Endodermal cell (in vitro differentiated cells): ENCODE data around the gene TRIM62. TPM values are rescaled to one million over a fixed set of nuclear protein-coding genes. Genes with fewer than 3 reads are reported as not detected.
A peak's percentile ranks its signal among the peaks of the same experiment; 100 is the strongest.
"Not testable (repeated sequence)": the region's sequence is repeated elsewhere in the genome, so short reads cannot be mapped to it uniquely, and the experiment has no call there.

ENCODE experiments used
- DNase-seq: peaks from one replicate; pipeline ENCODE4 v3.0.0-alpha.2; 2017
- H3K27ac ChIP-seq: 2 replicates; pipeline ENCODE4 v1.5.1; 2013; ENCODE audit warnings: mild to moderate bottlenecking, low read depth, low read length, moderate library complexity
- H3K27me3 ChIP-seq: 2 replicates; pipeline ENCODE4 v1.6.1; 2013; ENCODE audit warnings: mild to moderate bottlenecking, low read length, moderate library complexity; ENCODE audit not compliant: insufficient read depth, control insufficient read depth, poor library complexity, severe bottlenecking
- H3K36me3 ChIP-seq: 2 replicates; pipeline ENCODE4 v1.7.0; 2013; ENCODE audit warnings: mild to moderate bottlenecking, low read length, moderate library complexity; ENCODE audit not compliant: control insufficient read depth, insufficient read depth
- H3K4me1 ChIP-seq: one replicate; pipeline ENCODE4 v1.7.0; 2013; ENCODE audit warnings: low read length; ENCODE audit not compliant: control insufficient read depth, insufficient read depth
- H3K4me3 ChIP-seq: 2 replicates; pipeline ENCODE4 v1.5.1; 2013; ENCODE audit warnings: mild to moderate bottlenecking, low read length, moderate library complexity
- H3K9ac ChIP-seq: 2 replicates; pipeline ENCODE4 v1.6.1; 2013; ENCODE audit warnings: mild to moderate bottlenecking, low read length, moderate library complexity; ENCODE audit not compliant: poor library complexity, severe bottlenecking; ENCODE audit errors: extremely low read depth
- H3K9me3 ChIP-seq: 2 replicates; pipeline ENCODE4 v1.6.1; 2013; ENCODE audit warnings: mild to moderate bottlenecking, low read length, moderate library complexity; ENCODE audit not compliant: control insufficient read depth
- H3K27ac Mint-ChIP-seq: 2 replicates; pipeline ENCODE4 v1.8.0; 2020; ENCODE audit warnings: mixed read lengths
- H3K27me3 Mint-ChIP-seq: 2 replicates; pipeline ENCODE4 v1.8.0; 2021; ENCODE audit warnings: mild to moderate bottlenecking, mixed read lengths; ENCODE audit not compliant: insufficient read depth
- H3K36me3 Mint-ChIP-seq: 2 replicates; pipeline ENCODE4 v1.8.0; 2020; ENCODE audit warnings: low read depth, mixed read lengths
- H3K4me1 Mint-ChIP-seq: 2 replicates; pipeline ENCODE4 v1.8.0; 2020; ENCODE audit warnings: mixed read lengths
- H3K4me3 Mint-ChIP-seq: 2 replicates; pipeline ENCODE4 v1.8.0; 2020; ENCODE audit warnings: mild to moderate bottlenecking, moderate library complexity, mixed read lengths
- H3K9me3 Mint-ChIP-seq: 2 replicates; pipeline ENCODE4 v1.8.0; 2020; ENCODE audit warnings: mild to moderate bottlenecking, mixed read lengths
- CTCF ChIP-seq: fragments of 200-600 bp; sonication (generic); conservative IDR thresholded peaks from 2 replicates; pipeline ENCODE4 v1.5.0; 2021; ENCODE audit warnings: antibody characterized with exemption, mild to moderate bottlenecking
- WGBS, 2 experiments: methylation state at CpG; one replicate each; pipeline versions ENCODE4 v1.1.5 to v1.1.7; 2013; ENCODE audit warnings: missing lambda C conversion rate in 2 of 2, mixed read lengths in 1 of 2; ENCODE audit not compliant: insufficient coverage in 1 of 2, insufficient read length in 1 of 2; 5-methylcytosine and 5-hydroxymethylcytosine counted together
- total RNA-seq, 2 donors: library from RNA; stranded (reverse); fragmentation: NEBNext Ultra II Directional in 1 of 2; extraction: Animal tissue kit (Norgen Biotek cat#: 25700) in 1 of 2; gene quantifications; 2 replicates in 1 of 2; 3 replicates in 1 of 2; pipeline ENCODE4 v1.2.1, GENCODE V29; 2021

Gene TRIM62
- total RNA-seq, 2 donors from 2014 or later, result 5.1 to 6.0 TPM

- H3K4me1 Mint-ChIP-seq, result peaks cover 11% of the 10 kb centered on the region
- DNase-seq, result peak; percentile 91
- no peaks in the 10 kb centered on the region for H3K27me3 ChIP-seq
- no peak overlapping the region for H3K27ac ChIP-seq
- H3K36me3 Mint-ChIP-seq, result no peaks in the 10 kb centered on the region
- H3K4me1 ChIP-seq, result no peaks in the 10 kb centered on the region
- no peak overlapping the region for H3K4me3 ChIP-seq
- H3K9me3 ChIP-seq, result no peaks in the 10 kb centered on the region
- no peaks in the 10 kb centered on the region for H3K9me3 Mint-ChIP-seq
- H3K27ac Mint-ChIP-seq, result no peak overlapping the region
- peak; percentile 90 for TF ChIP-seq CTCF
- H3K4me3 Mint-ChIP-seq, result no peak overlapping the region
- no peaks in the 10 kb centered on the region for H3K36me3 ChIP-seq
- H3K9ac ChIP-seq, result no peak overlapping the region
- 27 to 45% methylated on average over 5 to 8 of the region's 8 CpGs for WGBS, 2 experiments
- H3K27me3 Mint-ChIP-seq, result no peaks in the 10 kb centered on the region
Measured at GRCh38 chr1:33137800-33138199, 44.0 kb downstream of the TRIM62 start.

- DNase-seq, H3K36me3 ChIP-seq, H3K9me3 Mint-ChIP-seq, H3K4me3 Mint-ChIP-seq, H3K36me3 Mint-ChIP-seq, H3K27me3 ChIP-seq, H3K27ac Mint-ChIP-seq, H3K27me3 Mint-ChIP-seq, H3K4me3 ChIP-seq, H3K4me1 ChIP-seq, H3K9me3 ChIP-seq, H3K4me1 Mint-ChIP-seq, H3K9ac ChIP-seq, H3K27ac ChIP-seq: not testable (repeated sequence)
- 93 to 100% methylated on average over 1 of the region's 1 CpG for WGBS, 2 experiments
Measured at GRCh38 chr1:33136041-33136440, 45.8 kb downstream of the TRIM62 start.

GRCh38 chr1:33133478-33134105 lies 48.3 kb downstream of the TRIM62 start:
- no peaks in the 10 kb centered on the region for H3K9me3 ChIP-seq
- no peaks in the 10 kb centered on the region for H3K36me3 ChIP-seq
- Mint-ChIP-seq H3K9me3 (no peaks in the 10 kb centered on the region), H3K4me1 (peaks cover 8% of the 10 kb centered on the region), H3K27ac (no peak overlapping the region), H3K27me3 (no peaks in the 10 kb centered on the region), H3K4me3 (no peak overlapping the region), H3K36me3 (no peaks in the 10 kb centered on the region)
- no peak overlapping the region for H3K4me3 ChIP-seq
- no peak overlapping the region for H3K9ac ChIP-seq
- no peak for TF ChIP-seq CTCF
- DNase-seq, result peak; percentile 26
- 90% methylated on average over 5 to 10 of the region's 10 CpGs for WGBS, 2 experiments
- peaks cover under 1% of the 10 kb centered on the region for H3K4me1 ChIP-seq
- no peaks in the 10 kb centered on the region for H3K27me3 ChIP-seq
- H3K27ac ChIP-seq, result no peak overlapping the region

GRCh38 chr1:33132549-33132948 lies 49.3 kb downstream of the TRIM62 start:
- no peak for DNase-seq
- Mint-ChIP-seq H3K27ac (no peak overlapping the region), H3K4me1 (peaks cover 8% of the 10 kb centered on the region), H3K27me3 (no peaks in the 10 kb centered on the region), H3K9me3 (no peaks in the 10 kb centered on the region), H3K4me3 (no peak overlapping the region), H3K36me3 (no peaks in the 10 kb centered on the region)
- no peak overlapping the region for H3K27ac ChIP-seq
- H3K4me1 ChIP-seq, result peaks cover 4% of the 10 kb centered on the region
- H3K9me3 ChIP-seq, result no peaks in the 10 kb centered on the region
- H3K27me3 ChIP-seq, result no peaks in the 10 kb centered on the region
- WGBS, 2 experiments, result 91 to 94% methylated on average over 1 to 2 of the region's 2 CpGs
- no peak for TF ChIP-seq CTCF
- no peak overlapping the region for H3K9ac ChIP-seq
- H3K36me3 ChIP-seq, result no peaks in the 10 kb centered on the region
- H3K4me3 ChIP-seq, result no peak overlapping the region
